ENCODE results near the gene ME3. TPM values are rescaled to one million over a fixed set of nuclear protein-coding genes. Genes with fewer than 3 reads are reported as not detected.

Gene ME3
- polyA plus RNA-seq, 3 donors from 2014 or later = 1.3 to 3.7 TPM; not detected in 1

DNA sequence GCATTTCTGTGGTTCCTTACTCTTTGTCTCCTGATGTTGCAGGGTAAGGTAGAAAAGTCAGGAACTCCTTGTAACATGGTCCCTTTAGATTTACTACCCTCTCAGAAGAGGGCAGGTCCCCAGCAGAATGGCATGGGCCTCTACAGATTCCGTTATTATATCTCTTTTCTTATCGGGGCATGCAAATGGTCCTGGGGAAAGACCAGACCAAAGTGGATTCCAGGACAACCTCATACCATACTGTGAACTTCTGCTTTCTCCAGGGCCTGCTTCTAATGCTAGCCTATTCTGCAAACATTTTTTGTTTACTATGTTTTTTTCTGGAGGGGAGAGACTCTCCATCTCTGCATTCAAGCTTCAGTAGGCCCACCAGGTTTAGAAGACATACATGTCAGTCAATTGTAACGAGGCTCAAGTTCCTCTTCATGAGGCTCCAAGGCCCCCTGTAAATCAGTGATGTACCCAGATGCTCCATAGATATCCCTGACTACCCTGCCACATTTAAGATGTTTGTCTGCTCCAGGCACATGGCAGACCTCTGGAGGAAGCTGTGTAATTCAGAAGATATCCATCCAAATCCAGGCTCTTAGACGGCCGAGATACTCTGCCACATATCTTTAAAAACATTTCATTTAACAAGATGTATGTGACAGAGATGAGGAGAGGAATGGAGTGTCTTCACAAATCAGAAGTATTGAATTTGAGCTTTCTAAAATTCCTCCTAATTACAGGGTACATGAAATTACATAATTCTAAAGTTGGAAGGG, 8.5 kb upstream of the ME3 start:
- peaks cover 0 to 5% (median 2%) of the 10 kb centered on the region in 3 donors for H3K27me3 Mint-ChIP-seq (ENCODE audit: low read depth in 3 of 3)
- no peak for DNase-seq
- H3K36me3 Mint-ChIP-seq = no peaks in the 10 kb centered on the region
- no peaks in the 10 kb centered on the region for H3K9me3 Mint-ChIP-seq
- no peaks in the 10 kb centered on the region for H3K4me1 Mint-ChIP-seq
- H3K4me3 Mint-ChIP-seq = no peak overlapping the region
- H3K27ac Mint-ChIP-seq = no peak overlapping the region

DNA sequence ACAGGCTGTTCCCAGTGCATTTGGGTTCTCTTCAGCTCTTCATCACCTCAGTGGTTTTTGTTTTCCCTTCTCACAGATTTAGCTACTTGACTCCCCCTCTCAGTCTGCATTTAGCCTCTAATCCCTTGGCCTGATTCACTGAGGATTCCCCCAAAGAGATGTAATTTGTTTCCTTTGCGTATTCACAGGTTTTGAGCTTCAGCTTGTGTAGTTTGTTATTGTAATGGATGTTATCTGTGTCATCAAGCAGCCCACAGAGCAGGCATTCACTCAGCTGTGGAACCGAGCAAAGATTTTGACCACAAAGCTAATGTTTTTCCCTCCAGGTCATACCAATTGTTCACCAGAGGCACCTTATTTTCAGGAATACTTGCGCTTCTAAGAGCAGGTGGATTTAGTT, 6.4 kb upstream of the ME3 start:
- Mint-ChIP-seq H3K4me1 (no peaks in the 10 kb centered on the region), H3K36me3 (no peaks in the 10 kb centered on the region), H3K27me3 (ENCODE audit: low read depth in 3 of 3) (peaks cover 0 to 5% (median 2%) of the 10 kb centered on the region in 3 donors), H3K27ac (no peak overlapping the region), H3K9me3 (no peaks in the 10 kb centered on the region), H3K4me3 (no peak overlapping the region)
- no peak for DNase-seq

DNA sequence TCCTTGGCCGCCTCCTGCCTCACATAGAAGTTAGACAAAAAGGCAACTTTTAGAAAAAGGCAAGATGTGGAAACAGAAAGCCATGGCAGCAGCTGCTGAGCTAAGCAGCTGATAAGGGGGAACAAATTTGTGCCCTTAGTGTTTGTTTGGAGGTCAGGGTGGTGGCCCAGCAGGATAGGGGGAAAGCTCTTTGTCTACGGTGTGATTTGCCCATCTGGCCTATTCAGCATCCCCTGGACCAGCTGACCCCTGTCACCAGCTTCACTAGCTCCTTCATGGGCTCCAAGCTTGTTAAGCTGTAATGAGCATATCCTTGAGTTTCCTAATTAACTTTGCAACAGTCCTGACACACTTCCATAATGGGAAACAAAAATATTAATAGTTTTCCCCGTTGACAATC, 5.9 kb upstream of the ME3 start:
- Mint-ChIP-seq H3K4me1 (no peaks in the 10 kb centered on the region), H3K4me3 (no peak overlapping the region), H3K36me3 (no peaks in the 10 kb centered on the region), H3K27me3 (ENCODE audit: low read depth in 3 of 3) (peaks cover 0 to 5% (median 2%) of the 10 kb centered on the region in 3 donors), H3K9me3 (no peaks in the 10 kb centered on the region), H3K27ac (no peak overlapping the region)
- DNase-seq = no peak

DNA sequence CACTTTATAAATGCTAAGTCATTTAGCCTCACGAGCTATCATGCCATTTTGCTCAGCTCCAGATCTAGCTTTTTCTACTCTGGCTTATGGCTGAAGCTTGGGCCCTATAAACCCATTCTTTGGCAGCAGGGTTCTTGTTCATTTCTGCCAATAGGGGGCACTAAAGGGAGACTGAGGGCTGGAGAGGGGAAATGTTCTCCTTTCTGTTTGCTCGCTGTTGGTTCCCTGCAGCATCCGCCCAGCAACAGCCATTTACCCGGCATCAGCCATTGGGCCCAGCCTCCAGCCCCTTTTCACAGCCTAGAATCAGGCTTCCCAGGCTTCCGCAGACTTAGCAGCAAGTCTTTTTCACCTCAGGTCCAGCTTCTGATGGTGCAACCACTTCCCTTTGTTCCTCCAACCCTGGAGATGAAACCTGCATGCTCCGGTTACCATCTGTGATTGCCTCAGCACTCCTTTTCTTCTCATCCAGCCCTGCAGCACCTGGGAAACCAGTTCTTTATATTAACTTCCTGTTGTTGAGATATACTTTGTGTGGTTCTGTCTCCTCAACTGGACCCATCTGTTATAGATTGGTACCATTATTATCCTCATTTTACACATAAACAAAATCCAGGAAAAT, 4.2 kb upstream of the ME3 start:
- peak in 2 of 3 donors; percentile 14 to 24 for DNase-seq
- H3K9me3 Mint-ChIP-seq = no peaks in the 10 kb centered on the region
- no peak overlapping the region for H3K4me3 Mint-ChIP-seq
- peaks cover 0 to 9% (median 2%) of the 10 kb centered on the region in 3 donors for H3K27me3 Mint-ChIP-seq (ENCODE audit: low read depth in 3 of 3)
- H3K4me1 Mint-ChIP-seq = peaks cover 5 to 6% of the 10 kb centered on the region in 2 donors
- H3K36me3 Mint-ChIP-seq = no peaks in the 10 kb centered on the region
- H3K27ac Mint-ChIP-seq = no peak overlapping the region

DNA sequence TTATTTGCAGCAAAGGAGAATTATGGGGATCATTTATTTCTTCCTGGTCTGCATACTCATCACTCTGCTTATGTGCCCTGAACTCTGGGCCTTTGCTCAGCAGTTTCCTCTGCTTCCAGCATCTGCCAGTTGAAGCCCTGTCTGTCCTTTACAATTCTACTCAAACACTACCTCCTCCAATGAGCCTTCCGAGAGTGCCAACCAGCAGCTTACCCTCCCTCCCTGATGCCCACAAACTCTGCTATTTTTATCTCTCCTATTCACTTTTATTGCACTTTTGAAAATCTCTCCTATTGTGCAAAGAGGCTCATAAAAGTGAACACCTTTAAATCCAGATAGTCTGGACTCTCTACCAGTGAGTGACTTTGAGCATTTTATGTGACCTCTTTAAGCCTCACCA, 3.6 kb upstream of the ME3 start:
- no peaks in the 10 kb centered on the region for H3K9me3 Mint-ChIP-seq

DNA sequence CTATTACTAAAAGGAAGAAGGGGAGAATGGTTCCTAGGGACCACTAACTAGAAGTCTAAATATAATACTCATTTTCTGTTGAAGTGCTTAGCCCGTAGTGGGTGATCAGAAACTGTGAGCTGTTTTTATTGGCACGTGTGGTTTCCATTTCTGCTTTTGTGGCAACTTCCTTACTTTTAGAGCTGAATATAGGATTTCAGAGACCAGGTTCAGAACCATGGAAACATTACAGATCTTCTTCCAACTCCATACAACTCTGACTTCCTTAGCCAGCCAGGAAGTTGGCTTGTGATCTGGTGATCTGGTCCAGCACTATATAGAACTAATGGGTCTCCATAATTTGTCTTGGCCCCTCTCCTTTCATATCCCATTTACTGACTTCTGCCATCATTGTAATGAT, 2.6 kb upstream of the ME3 start:
- no peak overlapping the region for H3K27ac Mint-ChIP-seq
- DNase-seq = no peak
- H3K36me3 Mint-ChIP-seq = no peaks in the 10 kb centered on the region
- H3K4me3 Mint-ChIP-seq = no peak overlapping the region
- no peaks in the 10 kb centered on the region for H3K9me3 Mint-ChIP-seq
- H3K27me3 Mint-ChIP-seq (ENCODE audit: low read depth in 3 of 3) = peaks cover 0 to 9% (median 2%) of the 10 kb centered on the region in 3 donors
- H3K4me1 Mint-ChIP-seq = peaks cover 10 to 14% of the 10 kb centered on the region in 2 donors

More for the DNA sequence above, 3.6 kb upstream of the ME3 start:
- Mint-ChIP-seq H3K27ac (peak overlapping the region in 1 of 6 donors; percentile 4), H3K4me1 (peaks cover 10% of the 10 kb centered on the region in 2 donors), H3K27me3 (ENCODE audit: low read depth in 3 of 3) (peaks cover 0 to 9% (median 2%) of the 10 kb centered on the region in 3 donors), H3K36me3 (no peaks in the 10 kb centered on the region), H3K4me3 (no peak overlapping the region)
- DNase-seq = no peak

DNA sequence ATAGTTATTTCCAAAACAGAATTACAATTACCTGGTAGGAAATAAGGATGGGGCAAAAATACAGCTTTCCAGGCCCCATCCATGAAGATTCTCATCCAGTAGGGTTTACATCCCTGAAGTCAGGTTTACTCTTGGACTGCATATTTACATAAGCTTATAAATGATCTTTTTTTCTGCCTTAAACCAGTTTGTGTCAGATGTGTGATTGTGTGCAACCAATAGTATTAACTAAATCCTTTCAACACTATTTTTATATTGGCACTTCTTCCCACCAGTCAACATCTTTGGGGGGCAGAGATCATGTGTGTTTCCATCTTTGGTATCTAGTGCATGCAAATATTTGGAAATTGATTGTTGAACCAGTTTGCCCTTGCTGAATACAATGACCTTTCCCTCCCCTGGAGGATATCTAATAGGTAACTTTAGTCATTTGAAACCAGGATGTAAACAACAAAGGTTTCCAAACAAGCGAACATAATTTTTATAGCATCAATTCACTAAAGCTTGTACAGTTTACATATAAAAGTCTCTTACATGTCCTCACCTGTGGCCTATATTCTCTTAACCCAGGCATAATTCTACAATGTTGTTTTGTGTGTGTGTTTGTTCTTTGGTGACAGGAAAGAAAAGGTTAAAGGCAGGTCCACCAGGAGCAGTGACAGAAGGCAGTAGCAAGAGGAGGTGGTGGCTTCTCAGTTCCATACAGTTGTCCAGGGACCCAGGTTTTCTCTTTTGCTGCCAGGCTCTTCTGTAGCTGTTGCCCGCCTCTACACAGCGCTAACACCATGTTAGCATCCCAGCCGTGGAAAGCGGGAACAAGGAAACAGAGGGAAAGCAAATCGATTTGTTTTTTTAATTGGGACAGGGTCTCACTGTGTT, 1.7 kb upstream of the ME3 start:
- Mint-ChIP-seq H3K27ac (no peak overlapping the region), H3K36me3 (no peaks in the 10 kb centered on the region), H3K4me1 (peaks cover 10 to 14% of the 10 kb centered on the region in 2 donors), H3K27me3 (ENCODE audit: low read depth in 3 of 3) (peaks cover 0 to 9% (median 2%) of the 10 kb centered on the region in 3 donors), H3K4me3 (peak overlapping the region in 1 of 5 donors; percentile 13), H3K9me3 (no peaks in the 10 kb centered on the region)
- DNase-seq = no peak

DNA sequence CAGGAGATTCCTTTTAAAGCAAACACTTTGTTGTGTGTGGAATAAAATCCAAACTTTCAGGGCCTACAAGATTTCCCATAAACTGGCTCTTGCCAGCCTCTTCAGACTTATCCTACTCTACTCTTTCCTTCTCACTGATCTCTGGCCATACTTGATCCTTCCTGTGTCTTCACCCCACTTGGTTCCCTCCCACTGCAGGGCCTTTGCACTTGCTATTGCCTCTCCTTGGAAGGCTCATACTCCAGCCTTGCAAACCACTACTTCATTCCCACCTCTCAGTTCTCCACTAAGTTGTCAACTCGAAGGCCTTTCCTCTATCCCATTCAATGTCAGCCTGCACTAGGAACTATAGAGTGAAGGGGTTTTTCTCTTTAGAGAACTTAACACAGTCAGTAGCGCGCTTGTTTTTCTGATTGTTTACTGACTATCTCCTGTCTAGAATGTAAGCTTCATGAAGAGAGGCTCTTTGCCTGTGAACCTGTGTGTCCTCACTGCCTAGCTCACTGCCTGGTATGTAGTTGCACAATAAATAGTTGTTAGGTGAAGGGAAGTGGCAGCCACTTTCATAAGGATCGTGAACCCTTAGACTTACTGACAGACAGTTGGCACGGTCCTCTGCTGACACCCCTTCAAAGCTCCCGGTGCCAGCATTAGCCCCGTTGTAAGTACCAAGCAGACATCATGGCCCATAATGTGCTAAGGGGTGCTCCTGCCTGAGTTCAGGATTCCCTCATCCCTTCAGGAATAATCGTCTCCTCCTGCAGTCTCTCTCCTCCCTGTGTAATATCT, 833 bp upstream of the ME3 start:
- peak overlapping the region; percentile 73 to 84 (median 79) for H3K4me3 Mint-ChIP-seq
- H3K27ac Mint-ChIP-seq = peak overlapping the region in 4 of 6 donors; percentile 19 to 71 (median 48)

DNA sequence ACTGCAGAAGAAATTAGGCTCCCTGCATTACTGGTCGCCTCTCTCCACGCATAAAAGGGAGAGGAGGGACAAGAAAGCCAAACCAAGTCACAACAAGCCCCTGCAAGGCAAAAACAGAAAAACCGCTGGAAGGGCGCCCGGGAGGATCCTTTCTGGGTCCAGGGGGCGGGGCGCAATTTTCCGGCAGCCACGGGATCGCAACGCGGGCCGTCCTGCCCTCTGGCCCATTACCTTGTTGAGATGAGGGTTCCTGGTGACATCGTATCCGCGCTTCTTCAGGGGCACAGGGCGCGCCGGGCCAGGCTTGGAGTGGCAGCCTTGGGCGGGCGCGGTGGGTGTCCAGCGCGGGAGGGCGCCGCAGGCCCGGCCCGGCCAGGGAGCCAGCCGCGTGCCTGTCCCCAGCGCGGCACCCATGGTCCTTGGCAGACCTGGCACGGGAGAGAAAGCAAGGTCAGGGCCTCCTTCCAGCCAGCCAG, 847 bp downstream of the ME3 start:
- peaks cover 10 to 14% of the 10 kb centered on the region in 2 donors for H3K4me1 Mint-ChIP-seq
- peaks cover 0 to 6% (median 0%) of the 10 kb centered on the region in 3 donors for H3K27me3 Mint-ChIP-seq (ENCODE audit: low read depth in 3 of 3)
- H3K27ac Mint-ChIP-seq = peak overlapping the region in 2 of 6 donors; percentile 15 to 64
- no peaks in the 10 kb centered on the region for H3K9me3 Mint-ChIP-seq
- no peak for DNase-seq
- H3K36me3 Mint-ChIP-seq = peaks cover 0 to 6% (median 5%) of the 10 kb centered on the region in 3 donors
- H3K4me3 Mint-ChIP-seq = peak overlapping the region; percentile 78 to 90 (median 86)

More for the DNA sequence above, 833 bp upstream of the ME3 start:
- H3K36me3 Mint-ChIP-seq = peaks cover 0 to 3% (median 0%) of the 10 kb centered on the region in 3 donors
- peaks cover 0 to 9% (median 2%) of the 10 kb centered on the region in 3 donors for H3K27me3 Mint-ChIP-seq (ENCODE audit: low read depth in 3 of 3)
- no peaks in the 10 kb centered on the region for H3K9me3 Mint-ChIP-seq
- no peak for DNase-seq
- peaks cover 10 to 14% of the 10 kb centered on the region in 2 donors for H3K4me1 Mint-ChIP-seq

DNA sequence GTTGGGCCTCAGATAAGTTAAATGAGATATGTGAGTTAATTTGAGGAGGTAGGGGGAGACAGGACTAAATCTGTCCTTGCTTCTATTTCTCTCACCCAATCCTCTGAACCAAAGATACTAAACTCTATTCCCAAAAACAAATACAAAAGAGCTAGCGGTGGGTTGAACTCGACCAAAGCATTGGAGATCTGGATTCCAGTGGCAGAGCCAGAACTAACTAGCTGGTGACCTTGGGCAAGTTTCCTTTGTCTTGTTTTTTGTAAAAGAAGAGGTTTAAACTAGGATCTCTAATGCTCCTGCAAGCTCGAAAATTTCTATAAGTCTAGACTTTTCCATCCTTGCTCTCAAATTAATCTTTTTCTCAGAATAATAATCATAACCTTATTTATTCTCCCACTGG, 1.5 kb downstream of the ME3 start:
- Mint-ChIP-seq H3K27ac (peak overlapping the region in 3 of 6 donors; percentile 15 to 64 (median 63)), H3K4me1 (peaks cover 10 to 14% of the 10 kb centered on the region in 2 donors), H3K4me3 (peak overlapping the region; percentile 78 to 90 (median 85)), H3K27me3 (ENCODE audit: low read depth in 3 of 3) (peaks cover 0 to 6% (median 0%) of the 10 kb centered on the region in 3 donors), H3K9me3 (no peaks in the 10 kb centered on the region), H3K36me3 (peaks cover 0 to 6% (median 5%) of the 10 kb centered on the region in 3 donors)
- DNase-seq = no peak

DNA sequence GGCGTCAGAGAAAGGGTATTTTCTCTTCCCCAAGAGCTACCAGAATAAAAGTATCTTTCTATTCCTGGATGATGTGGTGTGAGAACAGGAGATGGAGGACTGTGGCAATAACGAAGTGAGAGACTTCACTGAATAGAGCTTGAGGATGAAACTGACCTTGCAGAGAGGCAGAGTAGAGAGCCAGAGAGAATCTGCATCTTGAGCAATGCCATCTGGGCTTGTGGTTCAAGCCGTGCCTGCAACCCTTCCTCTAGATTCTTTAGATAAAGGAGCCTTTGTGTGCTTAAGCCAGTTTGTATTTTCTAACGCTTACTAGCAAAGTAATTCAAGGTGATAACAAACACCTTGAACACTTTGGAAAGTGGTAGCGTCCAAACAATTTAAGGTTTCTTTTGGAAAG, 2.2 kb downstream of the ME3 start:
- peaks cover 10 to 14% of the 10 kb centered on the region in 2 donors for H3K4me1 Mint-ChIP-seq
- H3K36me3 Mint-ChIP-seq = peaks cover 0 to 14% (median 5%) of the 10 kb centered on the region in 3 donors
- H3K9me3 Mint-ChIP-seq = no peaks in the 10 kb centered on the region
- peak overlapping the region in 3 of 5 donors; percentile 18 to 86 (median 21) for H3K4me3 Mint-ChIP-seq
- peak overlapping the region in 1 of 6 donors; percentile 51 for H3K27ac Mint-ChIP-seq
- peaks cover 0 to 10% (median 0%) of the 10 kb centered on the region in 3 donors for H3K27me3 Mint-ChIP-seq (ENCODE audit: low read depth in 3 of 3)
- no peak for DNase-seq

DNA sequence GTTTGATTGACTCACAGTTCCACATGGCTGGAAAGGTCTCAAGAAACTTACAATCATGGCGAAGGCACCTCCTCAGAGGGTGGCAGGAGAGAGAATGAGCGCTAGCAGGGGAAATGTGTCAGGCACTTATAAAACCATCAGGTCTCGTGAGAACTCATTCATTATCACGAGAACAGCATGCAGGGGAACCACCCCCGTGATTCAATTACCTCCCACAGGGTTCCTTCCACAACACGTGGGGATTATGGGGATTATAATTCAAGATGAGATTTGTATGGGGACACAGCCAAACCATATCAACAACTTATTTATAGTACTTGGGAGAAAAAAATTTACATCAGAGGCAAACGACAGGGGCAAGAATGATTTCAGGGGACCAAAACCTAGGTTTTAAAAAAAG, 3.0 kb downstream of the ME3 start:
- peaks cover 0 to 17% (median 5%) of the 10 kb centered on the region in 3 donors for H3K36me3 Mint-ChIP-seq
- H3K27ac Mint-ChIP-seq = no peak overlapping the region
- peaks cover 10 to 14% of the 10 kb centered on the region in 2 donors for H3K4me1 Mint-ChIP-seq
- no peaks in the 10 kb centered on the region for H3K9me3 Mint-ChIP-seq
- H3K27me3 Mint-ChIP-seq (ENCODE audit: low read depth in 3 of 3) = peaks cover 0 to 10% (median 0%) of the 10 kb centered on the region in 3 donors
- no peak for DNase-seq
- H3K4me3 Mint-ChIP-seq = peak overlapping the region in 1 of 5 donors; percentile 20

DNA sequence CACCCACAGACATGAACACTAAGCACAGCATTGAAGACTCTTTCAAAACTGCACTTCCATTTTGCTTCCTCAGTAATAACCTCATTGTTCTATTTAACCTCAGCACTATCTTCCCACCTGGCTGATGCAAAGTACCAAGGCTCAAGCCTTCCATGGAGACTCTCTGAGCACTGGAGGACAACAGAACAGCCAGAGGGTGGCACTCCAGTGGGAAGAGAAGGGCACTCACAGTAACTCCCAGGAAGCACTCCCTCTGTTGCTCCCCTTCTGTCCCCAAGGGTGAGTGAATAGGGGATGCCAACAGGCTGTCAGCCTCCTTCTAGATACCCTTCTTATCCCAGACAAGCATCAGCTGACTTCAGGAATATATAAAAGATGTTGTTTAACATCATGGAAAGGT, 3.5 kb downstream of the ME3 start:
- peaks cover 10 to 14% of the 10 kb centered on the region in 2 donors for H3K4me1 Mint-ChIP-seq
- peaks cover 0 to 20% (median 5%) of the 10 kb centered on the region in 3 donors for H3K36me3 Mint-ChIP-seq
- no peaks in the 10 kb centered on the region for H3K9me3 Mint-ChIP-seq
- DNase-seq = no peak
- peaks cover 0 to 10% (median 0%) of the 10 kb centered on the region in 3 donors for H3K27me3 Mint-ChIP-seq (ENCODE audit: low read depth in 3 of 3)
- H3K27ac Mint-ChIP-seq = no peak overlapping the region
- no peak overlapping the region for H3K4me3 Mint-ChIP-seq
